Uterus (tissue), 2 donors: ENCODE results near the gene CEP72.

Experiments used
- POLR2A ChIP-seq, 2 donors: fragments of 450-650 bp; IDR thresholded peaks; one replicate each; pipeline ENCODE4 v1.6.1; 2016; ENCODE audit warnings: antibody characterized with exemption in 2 of 2, mild to moderate bottlenecking in 1 of 2, moderate library complexity in 1 of 2
- TF ChIP-seq, protein P1 (sequence below), 4 experiments: fragments of 200-600 bp in 2 of 4; fragments of 450-650 bp in 2 of 4; sonication (generic) in 2 of 4; IDR thresholded peaks; one replicate each; pipeline ENCODE4 v1.5.1; 2016 to 2019; ENCODE audit warnings: antibody characterized with exemption in 4 of 4, mild to moderate bottlenecking in 2 of 4, moderate library complexity in 1 of 4

DNA sequence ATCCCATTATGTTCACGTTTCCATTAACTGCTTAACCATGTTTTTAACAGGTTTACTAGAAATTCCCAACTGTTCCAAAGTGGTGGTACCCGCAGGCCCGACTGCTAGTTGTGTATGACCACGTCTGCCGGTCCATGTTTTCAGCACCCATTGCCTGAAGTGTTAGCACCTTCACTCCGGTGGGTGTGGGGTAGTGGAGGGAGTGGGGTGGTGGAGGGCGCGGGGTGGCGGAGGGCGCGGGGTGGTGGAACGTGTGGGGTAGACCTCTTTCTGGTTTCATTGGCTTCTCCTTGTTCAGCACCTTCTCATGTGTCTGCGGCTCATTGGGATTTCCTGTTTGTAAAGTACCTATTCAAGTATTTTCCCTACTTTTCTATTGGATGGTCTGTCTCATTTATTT lies 43.3 kb downstream of the CEP72 start:
- TF ChIP-seq, protein P1, sequence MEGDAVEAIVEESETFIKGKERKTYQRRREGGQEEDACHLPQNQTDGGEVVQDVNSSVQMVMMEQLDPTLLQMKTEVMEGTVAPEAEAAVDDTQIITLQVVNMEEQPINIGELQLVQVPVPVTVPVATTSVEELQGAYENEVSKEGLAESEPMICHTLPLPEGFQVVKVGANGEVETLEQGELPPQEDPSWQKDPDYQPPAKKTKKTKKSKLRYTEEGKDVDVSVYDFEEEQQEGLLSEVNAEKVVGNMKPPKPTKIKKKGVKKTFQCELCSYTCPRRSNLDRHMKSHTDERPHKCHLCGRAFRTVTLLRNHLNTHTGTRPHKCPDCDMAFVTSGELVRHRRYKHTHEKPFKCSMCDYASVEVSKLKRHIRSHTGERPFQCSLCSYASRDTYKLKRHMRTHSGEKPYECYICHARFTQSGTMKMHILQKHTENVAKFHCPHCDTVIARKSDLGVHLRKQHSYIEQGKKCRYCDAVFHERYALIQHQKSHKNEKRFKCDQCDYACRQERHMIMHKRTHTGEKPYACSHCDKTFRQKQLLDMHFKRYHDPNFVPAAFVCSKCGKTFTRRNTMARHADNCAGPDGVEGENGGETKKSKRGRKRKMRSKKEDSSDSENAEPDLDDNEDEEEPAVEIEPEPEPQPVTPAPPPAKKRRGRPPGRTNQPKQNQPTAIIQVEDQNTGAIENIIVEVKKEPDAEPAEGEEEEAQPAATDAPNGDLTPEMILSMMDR (IDR thresholded peaks at IDR 0.05): no peak
- no peak for TF ChIP-seq POLR2A (IDR thresholded peaks at IDR 0.05)
